ENCODE data around the gene NCKAP5.

Gene NCKAP5

GRCh38 chr2:133252780-133253355, 315.4 kb downstream of the NCKAP5 start:
- TF ChIP-seq TEAD4 (IDR thresholded peaks at IDR 0.05) (no peak), USF1 (IDR thresholded peaks at IDR 0.05) (no peak), CREB1 (IDR thresholded peaks at IDR 0.05; ENCODE audit: low read depth) (no peak), EP300 (IDR thresholded peaks at IDR 0.05; ENCODE audit: borderline replicate concordance) (no peak), TAF1 (IDR thresholded peaks at IDR 0.05; ENCODE audit: low read depth) (no peak), YY1 (IDR thresholded peaks at IDR 0.05; ENCODE audit: low read depth) (no peak), FOXM1 (IDR thresholded peaks at IDR 0.05; ENCODE audit: borderline replicate concordance, low read depth) (no peak), MAX (IDR thresholded peaks at IDR 0.05) (no peak), ZBTB7A (IDR thresholded peaks at IDR 0.05; ENCODE audit: low read depth) (no peak), NFIC (IDR thresholded peaks at IDR 0.05) (no peak), EGR1 (IDR thresholded peaks at IDR 0.05) (no peak), CEBPB (IDR thresholded peaks at IDR 0.05) (no peak), TCF12 (IDR thresholded peaks at IDR 0.05; ENCODE audit: low read depth) (no peak)

- TF ChIP-seq CREB1 (IDR thresholded peaks at IDR 0.05; ENCODE audit: low read depth) (no peak), MAX (IDR thresholded peaks at IDR 0.05) (no peak), EGR1 (IDR thresholded peaks at IDR 0.05) (no peak), YY1 (IDR thresholded peaks at IDR 0.05; ENCODE audit: low read depth) (no peak), FOXM1 (IDR thresholded peaks at IDR 0.05; ENCODE audit: borderline replicate concordance, low read depth) (no peak), ZBTB7A (IDR thresholded peaks at IDR 0.05; ENCODE audit: low read depth) (no peak), TCF12 (IDR thresholded peaks at IDR 0.05; ENCODE audit: low read depth) (no peak), NFIC (IDR thresholded peaks at IDR 0.05) (no peak), RAD21 (IDR thresholded peaks at IDR 0.05; ENCODE audit: low read depth) (no peak)
- TF ChIP-seq, protein P1, sequence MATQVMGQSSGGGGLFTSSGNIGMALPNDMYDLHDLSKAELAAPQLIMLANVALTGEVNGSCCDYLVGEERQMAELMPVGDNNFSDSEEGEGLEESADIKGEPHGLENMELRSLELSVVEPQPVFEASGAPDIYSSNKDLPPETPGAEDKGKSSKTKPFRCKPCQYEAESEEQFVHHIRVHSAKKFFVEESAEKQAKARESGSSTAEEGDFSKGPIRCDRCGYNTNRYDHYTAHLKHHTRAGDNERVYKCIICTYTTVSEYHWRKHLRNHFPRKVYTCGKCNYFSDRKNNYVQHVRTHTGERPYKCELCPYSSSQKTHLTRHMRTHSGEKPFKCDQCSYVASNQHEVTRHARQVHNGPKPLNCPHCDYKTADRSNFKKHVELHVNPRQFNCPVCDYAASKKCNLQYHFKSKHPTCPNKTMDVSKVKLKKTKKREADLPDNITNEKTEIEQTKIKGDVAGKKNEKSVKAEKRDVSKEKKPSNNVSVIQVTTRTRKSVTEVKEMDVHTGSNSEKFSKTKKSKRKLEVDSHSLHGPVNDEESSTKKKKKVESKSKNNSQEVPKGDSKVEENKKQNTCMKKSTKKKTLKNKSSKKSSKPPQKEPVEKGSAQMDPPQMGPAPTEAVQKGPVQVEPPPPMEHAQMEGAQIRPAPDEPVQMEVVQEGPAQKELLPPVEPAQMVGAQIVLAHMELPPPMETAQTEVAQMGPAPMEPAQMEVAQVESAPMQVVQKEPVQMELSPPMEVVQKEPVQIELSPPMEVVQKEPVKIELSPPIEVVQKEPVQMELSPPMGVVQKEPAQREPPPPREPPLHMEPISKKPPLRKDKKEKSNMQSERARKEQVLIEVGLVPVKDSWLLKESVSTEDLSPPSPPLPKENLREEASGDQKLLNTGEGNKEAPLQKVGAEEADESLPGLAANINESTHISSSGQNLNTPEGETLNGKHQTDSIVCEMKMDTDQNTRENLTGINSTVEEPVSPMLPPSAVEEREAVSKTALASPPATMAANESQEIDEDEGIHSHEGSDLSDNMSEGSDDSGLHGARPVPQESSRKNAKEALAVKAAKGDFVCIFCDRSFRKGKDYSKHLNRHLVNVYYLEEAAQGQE (IDR thresholded peaks at IDR 0.05; ENCODE audit: low read depth), result no peak
Observed at GRCh38 chr2:133249362-133249761, 318.9 kb downstream of the NCKAP5 start.

GRCh38 chr2:133248264-133248663, 320.0 kb downstream of the NCKAP5 start:
- TF ChIP-seq ZBTB7A (IDR thresholded peaks at IDR 0.05; ENCODE audit: low read depth) (no peak), TCF12 (IDR thresholded peaks at IDR 0.05; ENCODE audit: low read depth) (no peak), MAX (IDR thresholded peaks at IDR 0.05) (no peak), CREB1 (IDR thresholded peaks at IDR 0.05; ENCODE audit: low read depth) (no peak), NFIC (IDR thresholded peaks at IDR 0.05) (no peak)

DNA sequence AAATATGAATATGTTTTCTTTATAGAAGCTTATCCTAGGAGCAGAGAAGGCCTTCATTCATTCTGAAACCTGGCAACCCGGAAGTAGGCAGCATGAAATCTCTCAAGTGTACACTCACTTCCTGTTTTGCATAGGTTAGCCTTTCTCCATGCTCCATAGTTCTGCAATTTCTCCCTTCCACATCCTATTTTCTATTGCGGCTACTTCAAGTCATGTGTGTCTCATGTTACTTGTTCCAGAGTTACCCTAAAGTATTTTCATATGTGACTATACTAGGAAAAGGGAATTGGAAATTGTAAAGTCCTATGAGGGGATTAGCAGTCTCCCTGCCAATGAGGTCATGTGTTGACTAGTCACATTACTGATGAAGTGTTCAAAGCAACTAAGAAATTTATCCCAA, 320.6 kb downstream of the NCKAP5 start:
- TF ChIP-seq TCF12 (IDR thresholded peaks at IDR 0.05; ENCODE audit: low read depth) (no peak), CREB1 (IDR thresholded peaks at IDR 0.05; ENCODE audit: low read depth) (no peak), YY1 (IDR thresholded peaks at IDR 0.05; ENCODE audit: low read depth) (no peak), FOXM1 (IDR thresholded peaks at IDR 0.05; ENCODE audit: borderline replicate concordance, low read depth) (no peak), TEAD4 (IDR thresholded peaks at IDR 0.05) (no peak), MAX (IDR thresholded peaks at IDR 0.05) (no peak), NFIC (IDR thresholded peaks at IDR 0.05) (no peak), TAF1 (IDR thresholded peaks at IDR 0.05; ENCODE audit: low read depth) (no peak), ZBTB7A (IDR thresholded peaks at IDR 0.05; ENCODE audit: low read depth) (no peak), CEBPB (IDR thresholded peaks at IDR 0.05) (no peak), EGR1 (IDR thresholded peaks at IDR 0.05) (no peak), EP300 (IDR thresholded peaks at IDR 0.05; ENCODE audit: borderline replicate concordance) (no peak), USF1 (IDR thresholded peaks at IDR 0.05) (no peak), RAD21 (IDR thresholded peaks at IDR 0.05; ENCODE audit: low read depth) (no peak)
- TF ChIP-seq, protein P1 (IDR thresholded peaks at IDR 0.05; ENCODE audit: low read depth), result no peak

DNA sequence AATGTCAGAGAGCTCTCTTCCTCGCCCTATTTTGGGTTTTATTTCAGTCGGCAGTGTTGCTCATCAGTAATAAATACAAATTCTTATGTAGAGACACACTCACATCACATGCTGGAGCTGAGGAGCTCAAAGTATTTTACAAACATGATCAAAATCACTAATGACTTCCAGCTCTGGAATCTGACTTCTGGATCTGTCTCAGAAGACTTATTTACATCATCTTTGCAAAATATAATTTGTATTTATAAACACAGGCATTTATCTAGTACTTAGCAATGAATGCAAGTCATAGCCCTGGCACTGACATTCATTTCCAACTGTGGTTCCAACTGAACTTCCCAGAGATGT, 327.1 kb downstream of the NCKAP5 start:
- no peak for TF ChIP-seq RAD21 (IDR thresholded peaks at IDR 0.05; ENCODE audit: low read depth)
- TF ChIP-seq NFIC (IDR thresholded peaks at IDR 0.05), result no peak
- TF ChIP-seq, protein P1 (IDR thresholded peaks at IDR 0.05; ENCODE audit: low read depth), result no peak
